Measurements from ENCODE around the gene TBC1D13. TPM values are rescaled to one million over a fixed set of nuclear protein-coding genes. Genes with fewer than 3 reads are reported as not detected.

TBC1D13 gene, protein sequence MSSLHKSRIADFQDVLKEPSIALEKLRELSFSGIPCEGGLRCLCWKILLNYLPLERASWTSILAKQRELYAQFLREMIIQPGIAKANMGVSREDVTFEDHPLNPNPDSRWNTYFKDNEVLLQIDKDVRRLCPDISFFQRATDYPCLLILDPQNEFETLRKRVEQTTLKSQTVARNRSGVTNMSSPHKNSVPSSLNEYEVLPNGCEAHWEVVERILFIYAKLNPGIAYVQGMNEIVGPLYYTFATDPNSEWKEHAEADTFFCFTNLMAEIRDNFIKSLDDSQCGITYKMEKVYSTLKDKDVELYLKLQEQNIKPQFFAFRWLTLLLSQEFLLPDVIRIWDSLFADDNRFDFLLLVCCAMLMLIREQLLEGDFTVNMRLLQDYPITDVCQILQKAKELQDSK
- total RNA-seq = 11.3 and 27.1 TPM in 2 replicates

GRCh38 chr9:128786681-128787601, at the start of gene TBC1D13:
TBC1D13 (plus strand) TSS chr9:128787253; CDS start chr9:128787354, 101 bp downstream.
- TF ChIP-seq, protein P1, sequence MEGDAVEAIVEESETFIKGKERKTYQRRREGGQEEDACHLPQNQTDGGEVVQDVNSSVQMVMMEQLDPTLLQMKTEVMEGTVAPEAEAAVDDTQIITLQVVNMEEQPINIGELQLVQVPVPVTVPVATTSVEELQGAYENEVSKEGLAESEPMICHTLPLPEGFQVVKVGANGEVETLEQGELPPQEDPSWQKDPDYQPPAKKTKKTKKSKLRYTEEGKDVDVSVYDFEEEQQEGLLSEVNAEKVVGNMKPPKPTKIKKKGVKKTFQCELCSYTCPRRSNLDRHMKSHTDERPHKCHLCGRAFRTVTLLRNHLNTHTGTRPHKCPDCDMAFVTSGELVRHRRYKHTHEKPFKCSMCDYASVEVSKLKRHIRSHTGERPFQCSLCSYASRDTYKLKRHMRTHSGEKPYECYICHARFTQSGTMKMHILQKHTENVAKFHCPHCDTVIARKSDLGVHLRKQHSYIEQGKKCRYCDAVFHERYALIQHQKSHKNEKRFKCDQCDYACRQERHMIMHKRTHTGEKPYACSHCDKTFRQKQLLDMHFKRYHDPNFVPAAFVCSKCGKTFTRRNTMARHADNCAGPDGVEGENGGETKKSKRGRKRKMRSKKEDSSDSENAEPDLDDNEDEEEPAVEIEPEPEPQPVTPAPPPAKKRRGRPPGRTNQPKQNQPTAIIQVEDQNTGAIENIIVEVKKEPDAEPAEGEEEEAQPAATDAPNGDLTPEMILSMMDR (conservative IDR thresholded peaks at IDR 0.05; ENCODE audit: low read depth, low read length) = no peak
- no peak for DNase-seq (ENCODE audit: low read depth)
- peak within 1 kb of the TSS; percentile 97 for H3K4me3 ChIP-seq (ENCODE audit: low read depth, low read length)

- TF ChIP-seq, protein P1 (conservative IDR thresholded peaks at IDR 0.05; ENCODE audit: low read depth, low read length) = no peak
- H3K4me3 ChIP-seq (ENCODE audit: low read depth, low read length) = no peak overlapping the region
- no peak for DNase-seq (ENCODE audit: low read depth)
These were observed 44.7 kb upstream of the TBC1D13 start for GRCh38 chr9:128742401-128742800.

- TF ChIP-seq, protein P1 (conservative IDR thresholded peaks at IDR 0.05; ENCODE audit: low read depth, low read length) = no peak
- no peak overlapping the region for H3K4me3 ChIP-seq (ENCODE audit: low read depth, low read length)
- DNase-seq (ENCODE audit: low read depth) = no peak
These were observed 43.6 kb upstream of the TBC1D13 start for GRCh38 chr9:128743421-128743820.

- no peak overlapping the region for H3K4me3 ChIP-seq (ENCODE audit: low read depth, low read length)
- DNase-seq (ENCODE audit: low read depth) = no peak
- TF ChIP-seq, protein P1 (conservative IDR thresholded peaks at IDR 0.05; ENCODE audit: low read depth, low read length) = no peak
These were observed 39.8 kb upstream of the TBC1D13 start for GRCh38 chr9:128747241-128747640.

DNA sequence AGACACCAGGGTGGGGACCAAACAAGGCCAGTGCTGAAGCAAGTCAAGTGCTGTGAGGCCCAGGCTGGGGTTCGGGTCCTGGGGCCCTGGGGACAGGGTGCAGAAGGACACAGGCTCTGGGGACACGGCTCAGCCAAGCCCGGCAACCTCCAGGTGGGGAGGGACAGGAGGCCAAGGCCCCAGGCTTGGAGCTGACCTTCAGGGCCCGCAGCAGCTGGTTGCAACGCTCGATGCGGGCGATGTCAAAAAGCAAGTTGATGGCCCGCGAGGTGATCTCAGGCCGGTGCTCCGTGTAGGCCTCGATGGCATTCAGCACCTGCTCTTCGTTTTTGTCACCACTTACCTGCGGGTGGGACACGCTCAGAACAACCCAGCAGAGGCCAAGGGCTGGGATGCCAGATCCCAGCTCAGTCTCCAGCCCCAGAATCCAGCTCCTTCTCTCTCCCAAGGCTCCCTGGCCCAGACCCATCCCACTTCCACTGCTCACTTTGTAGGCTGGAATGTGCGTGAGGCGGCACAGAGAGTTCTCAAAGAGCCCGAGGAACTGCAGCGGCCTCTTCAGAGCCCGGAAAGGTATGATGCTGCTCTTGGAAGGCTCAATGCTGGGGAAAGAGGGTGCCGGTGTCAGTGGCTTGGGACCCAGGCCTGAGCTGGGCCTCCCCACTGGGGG, 36.0 kb upstream of the TBC1D13 start:
- H3K4me3 ChIP-seq (ENCODE audit: low read depth, low read length) = no peak overlapping the region
- TF ChIP-seq, protein P1 (conservative IDR thresholded peaks at IDR 0.05; ENCODE audit: low read depth, low read length) = no peak
- no peak for DNase-seq (ENCODE audit: low read depth)

GRCh38 chr9:128753627-128754026, 33.4 kb upstream of the TBC1D13 start:
- TF ChIP-seq, protein P1 (conservative IDR thresholded peaks at IDR 0.05; ENCODE audit: low read depth, low read length) = no peak
- DNase-seq (ENCODE audit: low read depth) = no peak
- H3K4me3 ChIP-seq (ENCODE audit: low read depth, low read length) = no peak overlapping the region
